ENCODE results near the gene MMD2. TPM values are rescaled to one million over a fixed set of nuclear protein-coding genes. Genes with fewer than 3 reads are reported as not detected.

The MMD2 gene
- polyA plus RNA-seq, 2 of the 4 experiments (the other 2 are of a cell fraction): not detected

DNA sequence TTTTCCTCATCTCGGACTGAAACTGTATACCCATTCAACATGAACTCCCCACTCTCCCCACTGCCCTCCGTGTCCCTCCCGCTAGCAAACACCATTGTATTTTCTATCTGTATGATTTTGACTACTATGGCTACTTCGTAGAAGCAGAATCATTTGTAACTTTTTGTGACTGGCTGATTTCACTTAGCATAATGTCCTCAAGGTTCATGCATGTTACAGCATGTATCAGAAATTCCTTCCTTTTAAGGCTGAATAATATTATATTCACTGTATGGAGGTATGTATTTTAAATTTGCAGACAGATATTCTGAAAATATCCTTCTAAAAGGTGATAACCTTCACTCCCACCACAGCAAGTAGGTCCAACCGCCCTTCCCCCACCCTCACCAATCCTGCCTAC lies 42.9 kb upstream of the MMD2 start:
- no peak overlapping the region for H3K4me3 ChIP-seq
- TF ChIP-seq HOXB13 (CRISPR knock-in tag; IDR thresholded peaks at IDR 0.05; ENCODE audit: low read depth) (no peak), KDM5A (IDR thresholded peaks at IDR 0.05) (no peak), EHMT2 (IDR thresholded peaks at IDR 0.05; ENCODE audit: low read depth) (no peak), ZFP36 (IDR thresholded peaks at IDR 0.05; ENCODE audit: borderline replicate concordance, partially characterized antibody) (no peak), HEYL (CRISPR knock-in tag; IDR thresholded peaks at IDR 0.05) (no peak)
- TF ChIP-seq, protein P1, sequence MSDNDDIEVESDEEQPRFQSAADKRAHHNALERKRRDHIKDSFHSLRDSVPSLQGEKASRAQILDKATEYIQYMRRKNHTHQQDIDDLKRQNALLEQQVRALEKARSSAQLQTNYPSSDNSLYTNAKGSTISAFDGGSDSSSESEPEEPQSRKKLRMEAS (IDR thresholded peaks at IDR 0.05): no peak
- DNase-seq (ENCODE audit: low read depth in 1 of 2, low spot score in 1 of 2) (no peak), ATAC-seq (no peak), FAIRE-seq (no peak)
- H3K27ac ChIP-seq: no peak overlapping the region
- ChIA-PET CTCF (no interaction called here), POLR2A (no interaction called here)
- no peaks in the 10 kb centered on the region for H3K4me1 ChIP-seq
- no peak overlapping the region for H3K4me2 ChIP-seq
- no peaks in the 10 kb centered on the region for H3K9me3 ChIP-seq
- WGBS (ENCODE audit: missing lambda C conversion rate): 96% methylated on average over 5 of the region's 5 CpGs

DNA sequence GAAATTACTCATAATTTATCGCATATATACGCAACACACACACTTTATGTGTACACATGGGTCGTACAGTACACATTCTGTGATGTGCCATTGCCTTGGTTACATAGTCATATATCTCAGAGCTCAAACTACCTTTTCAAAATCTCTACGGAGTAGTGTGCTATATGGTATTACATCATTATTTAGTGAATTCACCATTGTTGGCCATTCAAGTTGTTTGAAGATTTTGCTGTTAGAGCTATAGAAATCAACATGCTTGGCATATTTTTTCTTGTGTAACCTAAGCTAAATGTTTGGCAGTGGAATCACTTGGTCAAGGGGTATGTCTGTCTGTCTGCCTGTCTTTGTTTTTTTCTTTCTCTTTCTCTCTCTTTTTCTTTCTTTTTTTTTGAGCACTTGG lies 42.0 kb upstream of the MMD2 start:
- ATAC-seq (no peak), DNase-seq (ENCODE audit: low read depth in 1 of 2, low spot score in 1 of 2) (no peak), FAIRE-seq (no peak)
- Histone ChIP-seq H3K27ac (no peak overlapping the region), H3K9me3 (no peaks in the 10 kb centered on the region), H3K4me2 (no peak overlapping the region), H3K4me3 (no peak overlapping the region), H3K4me1 (no peaks in the 10 kb centered on the region)
- 94% methylated on average over 4 of the region's 4 CpGs for WGBS (ENCODE audit: missing lambda C conversion rate)
- no peak for TF ChIP-seq ZC3H11A (IDR thresholded peaks at IDR 0.05)
- TF ChIP-seq CBX2 (IDR thresholded peaks at IDR 0.05; ENCODE audit: borderline replicate concordance, low read depth): no peak
- no peak for TF ChIP-seq TP53 (CRISPR knock-in tag; IDR thresholded peaks at IDR 0.05)
- no peak for TF ChIP-seq FOXS1 (CRISPR knock-in tag; IDR thresholded peaks at IDR 0.05)
- TF ChIP-seq, protein P2, sequence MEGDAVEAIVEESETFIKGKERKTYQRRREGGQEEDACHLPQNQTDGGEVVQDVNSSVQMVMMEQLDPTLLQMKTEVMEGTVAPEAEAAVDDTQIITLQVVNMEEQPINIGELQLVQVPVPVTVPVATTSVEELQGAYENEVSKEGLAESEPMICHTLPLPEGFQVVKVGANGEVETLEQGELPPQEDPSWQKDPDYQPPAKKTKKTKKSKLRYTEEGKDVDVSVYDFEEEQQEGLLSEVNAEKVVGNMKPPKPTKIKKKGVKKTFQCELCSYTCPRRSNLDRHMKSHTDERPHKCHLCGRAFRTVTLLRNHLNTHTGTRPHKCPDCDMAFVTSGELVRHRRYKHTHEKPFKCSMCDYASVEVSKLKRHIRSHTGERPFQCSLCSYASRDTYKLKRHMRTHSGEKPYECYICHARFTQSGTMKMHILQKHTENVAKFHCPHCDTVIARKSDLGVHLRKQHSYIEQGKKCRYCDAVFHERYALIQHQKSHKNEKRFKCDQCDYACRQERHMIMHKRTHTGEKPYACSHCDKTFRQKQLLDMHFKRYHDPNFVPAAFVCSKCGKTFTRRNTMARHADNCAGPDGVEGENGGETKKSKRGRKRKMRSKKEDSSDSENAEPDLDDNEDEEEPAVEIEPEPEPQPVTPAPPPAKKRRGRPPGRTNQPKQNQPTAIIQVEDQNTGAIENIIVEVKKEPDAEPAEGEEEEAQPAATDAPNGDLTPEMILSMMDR (IDR thresholded peaks at IDR 0.05): no peak
- TF ChIP-seq NFE2L2 (conservative IDR thresholded peaks at IDR 0.05; ENCODE audit: low read length): no peak
- TF ChIP-seq, protein P1 (IDR thresholded peaks at IDR 0.05): no peak
- no peak for TF ChIP-seq MAFK (IDR thresholded peaks at IDR 0.05; ENCODE audit: partially characterized antibody)
- POLR2A ChIA-PET: interaction anchor here (0.6 kb wide), 1 partner anchor 87 kb away, joined by 4 read pairs; no protein-coding TSS in a partner anchor
- CTCF ChIA-PET: interaction anchor here (0.7 to 1.3 kb wide), 3 partner anchors 27 to 124 kb away, joined by 3 read pairs; no protein-coding TSS in a partner anchor

DNA sequence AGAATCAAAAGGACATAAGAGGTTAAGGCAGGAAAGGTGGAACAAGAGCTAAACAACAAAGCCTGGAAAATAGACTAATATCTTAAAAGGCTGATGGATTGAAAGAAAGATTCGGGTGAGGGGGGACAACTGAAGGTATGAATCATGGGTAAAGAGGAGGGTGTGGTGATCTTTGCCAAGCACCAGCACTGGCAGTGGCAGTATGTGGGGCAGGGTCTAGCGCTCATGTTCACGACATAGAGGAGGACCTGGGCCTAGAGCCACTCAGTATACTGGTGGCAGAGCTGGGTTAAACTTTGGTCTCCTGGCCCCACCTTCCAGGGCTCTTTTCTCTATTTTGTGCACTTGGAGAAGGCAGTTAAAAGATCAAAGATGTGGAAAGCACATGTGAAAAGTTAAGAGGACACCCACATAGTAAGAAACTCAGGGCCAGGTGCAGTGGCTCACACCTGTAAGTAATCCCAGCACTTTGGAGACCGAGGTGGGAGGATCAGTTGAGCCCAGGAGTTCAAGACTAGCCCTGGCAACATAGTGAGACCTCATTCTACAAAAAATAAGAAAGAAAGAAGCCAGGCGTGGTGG lies 40.5 kb upstream of the MMD2 start:
- POLR2A ChIA-PET: interaction anchor here (0.6 kb wide), 1 partner anchor 355 kb away, joined by 5 read pairs; no protein-coding TSS in a partner anchor
- FAIRE-seq (no peak), DNase-seq (ENCODE audit: low read depth in 1 of 2, low spot score in 1 of 2) (no peak), ATAC-seq (no peak)
- Histone ChIP-seq H3K9me3 (no peaks in the 10 kb centered on the region), H3K4me2 (no peak overlapping the region), H3K4me1 (no peaks in the 10 kb centered on the region), H3K4me3 (no peak overlapping the region), H3K27ac (no peak overlapping the region)
- WGBS (ENCODE audit: missing lambda C conversion rate): 91% methylated on average over 5 of the region's 5 CpGs
- TF ChIP-seq, protein P3, sequence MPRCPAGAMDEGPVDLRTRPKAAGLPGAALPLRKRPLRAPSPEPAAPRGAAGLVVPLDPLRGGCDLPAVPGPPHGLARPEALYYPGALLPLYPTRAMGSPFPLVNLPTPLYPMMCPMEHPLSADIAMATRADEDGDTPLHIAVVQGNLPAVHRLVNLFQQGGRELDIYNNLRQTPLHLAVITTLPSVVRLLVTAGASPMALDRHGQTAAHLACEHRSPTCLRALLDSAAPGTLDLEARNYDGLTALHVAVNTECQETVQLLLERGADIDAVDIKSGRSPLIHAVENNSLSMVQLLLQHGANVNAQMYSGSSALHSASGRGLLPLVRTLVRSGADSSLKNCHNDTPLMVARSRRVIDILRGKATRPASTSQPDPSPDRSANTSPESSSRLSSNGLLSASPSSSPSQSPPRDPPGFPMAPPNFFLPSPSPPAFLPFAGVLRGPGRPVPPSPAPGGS (IDR thresholded peaks at IDR 0.05): no peak
- TF ChIP-seq ZFP36 (IDR thresholded peaks at IDR 0.05; ENCODE audit: borderline replicate concordance, partially characterized antibody): no peak
- no peak for TF ChIP-seq RAD21 (conservative IDR thresholded peaks at IDR 0.05 in 1 of 2, IDR thresholded peaks at IDR 0.05 in 1 of 2)
- no peak for TF ChIP-seq GATA3 (IDR thresholded peaks at IDR 0.05; ENCODE audit: borderline replicate concordance)
- no peak for TF ChIP-seq HEYL (CRISPR knock-in tag; IDR thresholded peaks at IDR 0.05)
- TF ChIP-seq CHD4 (IDR thresholded peaks at IDR 0.05; ENCODE audit: borderline replicate concordance): no peak
- TF ChIP-seq SREBF2 (IDR thresholded peaks at IDR 0.05): no peak
- TF ChIP-seq POLR2AphosphoS2 (conservative IDR thresholded peaks at IDR 0.05; ENCODE audit: low read length): no peak
- TF ChIP-seq, protein P2 (IDR thresholded peaks at IDR 0.05): no peak
- TF ChIP-seq MAZ (IDR thresholded peaks at IDR 0.05; ENCODE audit: borderline replicate concordance, low read depth, low read length): no peak
- TF ChIP-seq ZC3H11A (IDR thresholded peaks at IDR 0.05): no peak
- TF ChIP-seq PHF8 (IDR thresholded peaks at IDR 0.05; ENCODE audit: borderline replicate concordance, low read depth): no peak
- TF ChIP-seq, protein P4, sequence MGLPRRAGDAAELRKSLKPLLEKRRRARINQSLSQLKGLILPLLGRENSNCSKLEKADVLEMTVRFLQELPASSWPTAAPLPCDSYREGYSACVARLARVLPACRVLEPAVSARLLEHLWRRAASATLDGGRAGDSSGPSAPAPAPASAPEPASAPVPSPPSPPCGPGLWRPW (IDR thresholded peaks at IDR 0.05): no peak
- TF ChIP-seq EP300 (IDR thresholded peaks at IDR 0.05): no peak
- no peak for TF ChIP-seq CHD2 (IDR thresholded peaks at IDR 0.05; ENCODE audit: low read length, partially characterized antibody)
- no peak for TF ChIP-seq EHMT2 (IDR thresholded peaks at IDR 0.05; ENCODE audit: low read depth)
- TF ChIP-seq JUN (IDR thresholded peaks at IDR 0.05): no peak
- no peak for TF ChIP-seq ZNF302 (CRISPR knock-in tag; IDR thresholded peaks at IDR 0.05)
- TF ChIP-seq JUNB (IDR thresholded peaks at IDR 0.05): no peak
- CTCF ChIA-PET: interaction anchor here (1.0 to 1.6 kb wide), 3 partner anchors 9 to 142 kb away, joined by 3 read pairs; no protein-coding TSS in a partner anchor

All from A549 (cell line).